Measurements from ENCODE around the gene SPINDOC.

DNA sequence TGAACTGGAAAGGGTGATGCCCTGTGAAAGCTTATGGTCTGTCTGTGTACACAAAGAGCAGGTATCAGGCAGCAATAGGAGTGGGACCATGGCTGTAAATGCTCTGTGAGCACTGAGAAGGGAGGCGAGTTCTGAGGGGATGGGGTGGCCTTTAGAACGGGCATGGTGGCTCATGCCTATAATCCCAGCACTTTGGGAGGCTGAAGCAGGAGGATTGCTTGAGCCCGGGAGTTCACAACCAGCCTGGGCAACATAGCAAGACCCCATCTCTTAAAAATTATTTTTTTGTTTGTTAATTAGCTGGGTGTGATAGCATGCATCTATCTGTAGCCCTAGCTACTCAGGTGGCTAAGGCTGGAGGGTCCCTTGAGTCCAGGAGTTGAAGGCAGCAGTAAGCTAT lies 3.5 kb downstream of the SPINDOC start:
- TF ChIP-seq CEBPB (IDR thresholded peaks at IDR 0.05; ENCODE audit: low read depth): no peak
- TF ChIP-seq, protein P1, sequence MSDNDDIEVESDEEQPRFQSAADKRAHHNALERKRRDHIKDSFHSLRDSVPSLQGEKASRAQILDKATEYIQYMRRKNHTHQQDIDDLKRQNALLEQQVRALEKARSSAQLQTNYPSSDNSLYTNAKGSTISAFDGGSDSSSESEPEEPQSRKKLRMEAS (IDR thresholded peaks at IDR 0.05): no peak
- TF ChIP-seq CTCF (IDR thresholded peaks at IDR 0.05 in 2 of 3, conservative IDR thresholded peaks at IDR 0.05 in 1 of 3; ENCODE audit: borderline replicate concordance in 1 of 3, insufficient read depth in 1 of 3, low read depth in 2 of 3, low read length in 2 of 3): no peak
- TF ChIP-seq JUND (IDR thresholded peaks at IDR 0.05): no peak
- TF ChIP-seq EZH2 (IDR thresholded peaks at IDR 0.05): no peak
- no peak for TF ChIP-seq POLR2A (IDR thresholded peaks at IDR 0.05; ENCODE audit: borderline replicate concordance, extremely low read depth, insufficient read depth, insufficient read length)
- no peak for TF ChIP-seq EZH2phosphoT487 (IDR thresholded peaks at IDR 0.05; ENCODE audit: borderline replicate concordance)
- no peak for TF ChIP-seq ATF3 (IDR thresholded peaks at IDR 0.05)
- no peak for TF ChIP-seq SP1 (IDR thresholded peaks at IDR 0.05; ENCODE audit: low read depth)
- no peak for TF ChIP-seq POLR2AphosphoS5 (IDR thresholded peaks at IDR 0.05; ENCODE audit: low read depth, low read length)
- TF ChIP-seq EGR1 (IDR thresholded peaks at IDR 0.05; ENCODE audit: low read depth): no peak
